CD4-positive, alpha-beta T cell (primary cell): ENCODE data around the gene PLP1. TPM values are rescaled to one million over a fixed set of nuclear protein-coding genes. Genes with fewer than 3 reads are reported as not detected.

Experiments used
- ATAC-seq: fragments of 200-7000 bp; cut with Tn5 transposase; one replicate; pipeline ENCODE4 v1.10.0; 2022; ENCODE audit warnings: mild to moderate bottlenecking; ENCODE audit not compliant: poor library complexity
- CTCF ChIA-PET: fragments of 350-600 bp; sonication (Branson Sonifier 250); formaldehyde crosslinking; loops from one replicate; lab custom pipeline; 2021; ENCODE audit warnings: antibody characterized with exemption, inconsistent platforms; lab: Charles Lee
- POLR2A ChIA-PET: fragments of 350-600 bp; sonication (Branson Sonifier 250); formaldehyde crosslinking; loops from one replicate; lab custom pipeline; 2021; ENCODE audit warnings: antibody characterized with exemption, inconsistent platforms; lab: Charles Lee
- DNase-seq, 14 experiments: peaks; one replicate each; pipeline ENCODE4 v3.0.0-alpha.2; 2013 to 2020; ENCODE audit warnings: mixed read lengths in 2 of 14
- H3K27ac ChIP-seq, 2 donors: one replicate each; pipeline versions ENCODE4 v1.5.1 to v1.7.0; 2013; ENCODE audit warnings: low read length in 2 of 2, low read depth in 1 of 2, mild to moderate bottlenecking in 1 of 2
- H3K27me3 ChIP-seq, 2 experiments: 1 replicate in 1 of 2; 2 replicates in 1 of 2; pipeline versions ENCODE4 v1.6.1 to v1.7.0; 2013; ENCODE audit warnings: low read length in 2 of 2, control low read depth in 1 of 2, mild to moderate bottlenecking in 1 of 2, moderate library complexity in 1 of 2; ENCODE audit not compliant: insufficient read depth in 2 of 2, control insufficient read depth in 1 of 2
- H3K36me3 ChIP-seq: one replicate; pipeline ENCODE4 v1.6.1; 2013; ENCODE audit warnings: low read length, control low read depth; ENCODE audit not compliant: insufficient read depth
- H3K4me1 ChIP-seq: one replicate; pipeline ENCODE4 v1.6.1; 2013; ENCODE audit warnings: low read length, control low read depth; ENCODE audit not compliant: insufficient read depth
- H3K4me3 ChIP-seq: one replicate; pipeline ENCODE4 v1.5.1; 2013; ENCODE audit warnings: mild to moderate bottlenecking, low read length, moderate library complexity
- H3K9me3 ChIP-seq, 2 experiments: 1 replicate in 1 of 2; 2 replicates in 1 of 2; pipeline versions ENCODE4 v1.6.1 to v1.7.0; 2013; ENCODE audit warnings: low read length in 2 of 2, mild to moderate bottlenecking in 2 of 2, control low read depth in 1 of 2, moderate library complexity in 1 of 2; ENCODE audit not compliant: control insufficient read depth in 1 of 2, insufficient read depth in 1 of 2
- H3K27ac Mint-ChIP-seq: one replicate; pipeline ENCODE4 v1.8.0; 2020; ENCODE audit warnings: mixed read lengths
- H3K27me3 Mint-ChIP-seq: one replicate; pipeline ENCODE4 v1.8.0; 2021; ENCODE audit warnings: mixed read lengths
- H3K36me3 Mint-ChIP-seq: one replicate; pipeline ENCODE4 v1.8.0; 2021; ENCODE audit warnings: low read depth, mixed read lengths
- H3K4me1 Mint-ChIP-seq: one replicate; pipeline ENCODE4 v1.8.0; 2021; ENCODE audit warnings: low read depth, mixed read lengths
- H3K4me3 Mint-ChIP-seq: one replicate; pipeline ENCODE4 v1.8.0; 2020; ENCODE audit warnings: mild to moderate bottlenecking, mixed read lengths
- H3K9me3 Mint-ChIP-seq: one replicate; pipeline ENCODE4 v1.8.0; 2020; ENCODE audit warnings: mixed read lengths
- CTCF ChIP-seq: fragments of 200-600 bp; IDR thresholded peaks from one replicate; pipeline ENCODE4 v1.8.0; 2022; ENCODE audit warnings: antibody characterized with exemption, mild to moderate bottlenecking
- intact Hi-C, 2 experiments: fragments of 100-400 bp; cut with DNase I in 1 of 2; cut with micrococcal nuclease in 1 of 2; formaldehyde crosslinking; loops; one replicate each; pipeline versions ENCODE4 v1.15.1 to v1.9.0; 2023 to 2025; cut with DNase I, micrococcal nuclease
- total RNA-seq, 174 experiments: library from RNA in 2 of 174; stranded (reverse) in 2 of 174; gene quantifications; one replicate each; pipeline ENCODE4 v1.2.3 and lab custom pipeline; 2021 to 2026

The PLP1 gene
- total RNA-seq, 2 experiments from 2014 or later: not detected

- Mint-ChIP-seq H3K27ac (no peak overlapping the region), H3K4me1 (no peaks in the 10 kb centered on the region), H3K27me3 (peaks cover 4% of the 10 kb centered on the region), H3K36me3 (no peaks in the 10 kb centered on the region), H3K4me3 (no peak overlapping the region), H3K9me3 (no peaks in the 10 kb centered on the region)
- H3K36me3 ChIP-seq: no peaks in the 10 kb centered on the region
- CTCF ChIA-PET: no interaction called here
- POLR2A ChIA-PET: no interaction called here
- no peaks in the 10 kb centered on the region for H3K4me1 ChIP-seq
- intact Hi-C loops: no loop called here
- H3K4me3 ChIP-seq: no peak overlapping the region
- TF ChIP-seq CTCF: no peak
- no peak overlapping the region for H3K27ac ChIP-seq
- H3K9me3 ChIP-seq: no peaks in the 10 kb centered on the region
- no peak for ATAC-seq
- no peak for DNase-seq
- H3K27me3 ChIP-seq: no peaks in the 10 kb centered on the region
Measured at GRCh38 chrX:103741879-103742278, 34.8 kb upstream of the PLP1 start.

- no peaks in the 10 kb centered on the region for H3K27me3 ChIP-seq
- ChIA-PET POLR2A (no interaction called here), CTCF (no interaction called here)
- Mint-ChIP-seq H3K36me3 (no peaks in the 10 kb centered on the region), H3K27me3 (peaks cover 4% of the 10 kb centered on the region), H3K27ac (no peak overlapping the region), H3K9me3 (no peaks in the 10 kb centered on the region), H3K4me1 (no peaks in the 10 kb centered on the region), H3K4me3 (no peak overlapping the region)
- H3K9me3 ChIP-seq: no peaks in the 10 kb centered on the region
- no peak for TF ChIP-seq CTCF
- H3K4me3 ChIP-seq: no peak overlapping the region
- intact Hi-C loops: no loop called here
- no peaks in the 10 kb centered on the region for H3K4me1 ChIP-seq
- no peaks in the 10 kb centered on the region for H3K36me3 ChIP-seq
- no peak for DNase-seq
- ATAC-seq: no peak
- no peak overlapping the region for H3K27ac ChIP-seq
Measured at GRCh38 chrX:103742339-103742738, 34.3 kb upstream of the PLP1 start.

- no peaks in the 10 kb centered on the region for H3K4me1 Mint-ChIP-seq
- no peak for TF ChIP-seq CTCF
Measured at GRCh38 chrX:103747163-103747562, 29.5 kb upstream of the PLP1 start.

More at GRCh38 chrX:103747163-103747562, 29.5 kb upstream of the PLP1 start:
- H3K27me3 ChIP-seq: no peaks in the 10 kb centered on the region
- H3K9me3 Mint-ChIP-seq: no peaks in the 10 kb centered on the region
- H3K9me3 ChIP-seq: no peaks in the 10 kb centered on the region
- H3K36me3 ChIP-seq: no peaks in the 10 kb centered on the region
- intact Hi-C loops: no loop called here
- H3K4me3 Mint-ChIP-seq: no peak overlapping the region
- H3K36me3 Mint-ChIP-seq: no peaks in the 10 kb centered on the region
- no peak overlapping the region for H3K4me3 ChIP-seq
- ChIA-PET POLR2A (no interaction called here), CTCF (no interaction called here)
- H3K27ac ChIP-seq: no peak overlapping the region
- H3K4me1 ChIP-seq: no peaks in the 10 kb centered on the region
- H3K27ac Mint-ChIP-seq: no peak overlapping the region
- peaks cover 4% of the 10 kb centered on the region for H3K27me3 Mint-ChIP-seq
- DNase-seq (no peak), ATAC-seq (no peak)
